ENCODE data around the gene S100A2.

Gene S100A2

GRCh38 chr1:153546796-153547559, 18.7 kb downstream of the S100A2 start:
- in situ Hi-C loops (cut with MboI; ENCODE audit: low sequenced_read_pairs), result no loop called here

GRCh38 chr1:153546371-153546770, 19.3 kb downstream of the S100A2 start:
- in situ Hi-C loops (cut with MboI; ENCODE audit: low sequenced_read_pairs), result no loop called here

GRCh38 chr1:153545067-153546055, 20.3 kb downstream of the S100A2 start, which contains the start of gene S100A4:
Gene S100A4 (minus strand): TSS chr1:153545806. CDS start chr1:153544794, 1,012 bp downstream.
- in situ Hi-C loops (cut with MboI; ENCODE audit: low sequenced_read_pairs), result no loop called here

- in situ Hi-C loops (cut with MboI; ENCODE audit: low sequenced_read_pairs), result no loop called here
Observed at GRCh38 chr1:153544453-153545066, 21.1 kb downstream of the S100A2 start.

- in situ Hi-C loops (cut with MboI; ENCODE audit: low sequenced_read_pairs), result no loop called here
Observed at GRCh38 chr1:153543736-153544135, 21.9 kb downstream of the S100A2 start.

GRCh38 chr1:153542956-153543711, 22.5 kb downstream of the S100A2 start:
- in situ Hi-C loops (cut with MboI; ENCODE audit: low sequenced_read_pairs), result no loop called here

GRCh38 chr1:153541641-153542590, 23.7 kb downstream of the S100A2 start:
- in situ Hi-C loops (cut with MboI; ENCODE audit: low sequenced_read_pairs), result no loop called here

- in situ Hi-C loops (cut with MboI; ENCODE audit: low sequenced_read_pairs), result no loop called here
Observed at GRCh38 chr1:153540394-153541361, 25.0 kb downstream of the S100A2 start, which contains the start of gene S100A5. Gene S100A5 (minus strand): TSS chr1:153540934. CDS start chr1:153540191, 743 bp downstream.

- in situ Hi-C loops (cut with MboI; ENCODE audit: low sequenced_read_pairs), result no loop called here
Observed at GRCh38 chr1:153539395-153540093, 26.1 kb downstream of the S100A2 start.

GRCh38 chr1:153538315-153538821, 27.3 kb downstream of the S100A2 start:
- in situ Hi-C loops (cut with MboI; ENCODE audit: low sequenced_read_pairs), result no loop called here

- in situ Hi-C loops (cut with MboI; ENCODE audit: low sequenced_read_pairs), result no loop called here
Observed at GRCh38 chr1:153537376-153537730, 28.3 kb downstream of the S100A2 start.

- in situ Hi-C loops (cut with MboI; ENCODE audit: low sequenced_read_pairs), result no loop called here
Observed at GRCh38 chr1:153536671-153537375, 28.8 kb downstream of the S100A2 start.

- in situ Hi-C loops (cut with MboI; ENCODE audit: low sequenced_read_pairs), result no loop called here
Observed at GRCh38 chr1:153536012-153536670, 29.5 kb downstream of the S100A2 start.

GRCh38 chr1:153535242-153536011, 30.2 kb downstream of the S100A2 start, which contains the start of gene S100A6:
Gene S100A6 (minus strand): TSS chr1:153535991. CDS start chr1:153535339, 652 bp downstream.
- in situ Hi-C loops (cut with MboI; ENCODE audit: low sequenced_read_pairs), result no loop called here

- in situ Hi-C loops (cut with MboI; ENCODE audit: low sequenced_read_pairs), result no loop called here
Observed at GRCh38 chr1:153534925-153535241, 30.8 kb downstream of the S100A2 start.

All from HL-60/S4 treated with retinoic acid at 250 ng/mL for 4 days and 3 days (cell line).